UCSD-AML1 (cell line): ENCODE measurements around the gene PRR20G.

Experiments
- DNase-seq: peaks from one replicate; lab custom pipeline; 2025; ENCODE audit not compliant: unreplicated experiment; lab: John Stamatoyannopoulos, UW

The PRR20G gene

DNA sequence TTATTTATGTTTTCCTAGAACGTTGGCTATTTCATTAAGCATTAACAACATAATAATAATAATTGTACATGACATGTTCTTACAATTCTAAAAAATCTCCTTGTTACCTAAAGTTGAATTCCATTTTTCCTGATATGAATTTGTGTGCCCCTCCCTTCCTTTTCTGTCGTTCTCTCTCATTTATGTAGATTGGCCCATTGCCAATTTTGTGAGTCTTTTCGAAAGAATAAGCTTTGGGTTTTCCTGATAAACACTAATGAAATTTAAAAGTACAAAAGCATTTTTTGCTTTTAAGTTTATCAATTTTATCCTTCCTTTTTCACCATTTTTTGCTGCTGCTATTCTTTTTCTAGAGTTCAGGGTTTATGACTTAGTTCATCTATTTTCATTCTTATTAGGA lies 50.0 kb downstream of the PRR20G start:
- no peak for DNase-seq

DNA sequence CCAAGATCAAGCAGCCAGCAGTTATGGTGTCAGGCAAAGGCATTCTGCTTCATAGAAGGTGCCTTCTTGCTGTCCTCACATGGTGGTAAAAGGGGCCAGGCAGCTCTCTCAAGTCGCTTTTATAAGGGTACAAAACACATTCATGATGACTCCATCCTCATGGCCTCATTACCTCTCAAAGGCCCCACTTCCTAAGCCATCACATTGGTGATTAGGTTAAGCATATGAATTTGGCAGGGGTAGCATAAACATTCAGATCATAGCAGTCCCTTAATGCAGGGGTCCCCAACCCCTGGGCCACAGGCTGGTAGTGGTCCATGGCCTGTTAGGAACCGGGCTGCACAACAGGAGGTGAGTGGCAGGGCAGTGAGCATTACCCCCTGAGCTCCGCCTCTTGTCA lies 52.1 kb downstream of the PRR20G start:
- DNase-seq, result no peak

DNA sequence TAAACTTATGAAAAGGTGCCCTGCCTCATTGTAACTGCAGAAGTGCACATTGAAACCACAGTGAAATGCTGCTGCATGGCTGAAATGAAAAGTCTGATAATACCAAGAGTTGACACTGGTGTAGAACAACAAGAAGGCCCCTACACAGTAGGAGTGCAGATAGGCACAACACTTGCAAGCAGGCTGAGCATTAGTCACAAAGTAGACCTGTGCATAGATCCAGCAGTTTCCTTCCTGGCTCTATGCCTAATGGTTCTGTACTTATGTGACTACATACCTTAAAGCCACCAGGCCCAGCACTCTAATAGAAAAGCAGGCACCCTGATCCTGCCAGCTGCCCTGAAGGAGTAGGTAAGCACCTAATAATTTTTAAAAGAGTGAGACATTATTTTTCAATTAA lies 53.1 kb downstream of the PRR20G start:
- no peak for DNase-seq
